Measurements from ENCODE around the gene ZNF669. TPM values are rescaled to one million over a fixed set of nuclear protein-coding genes. Genes with fewer than 3 reads are reported as not detected.

The ZNF669 gene
- total RNA-seq, 1 donor from 2014 or later, result 10.4 TPM

- intact Hi-C loops (cut with micrococcal nuclease), result loop anchor here (1.0 to 10.0 kb wide), 9 partner anchors 26 to 573 kb away; partner anchors contain the start of genes CNST, SMYD3, TFB2M and ZNF496
Observed at GRCh38 chr1:247077876-247078257, 26.3 kb downstream of the ZNF669 start.

GRCh38 chr1:247077213-247077612, 26.9 kb downstream of the ZNF669 start:
- intact Hi-C loops (cut with micrococcal nuclease), result loop anchor here (5.0 to 10.0 kb wide), 3 partner anchors 322 to 572 kb away; partner anchors contain the start of genes CNST, SMYD3 and TFB2M

- intact Hi-C loops (cut with micrococcal nuclease), result loop anchor here (10.0 kb wide), 2 partner anchors 316 to 566 kb away; partner anchors contain the start of gene SMYD3
Observed at GRCh38 chr1:247070645-247071044, 33.5 kb downstream of the ZNF669 start.

GRCh38 chr1:247064304-247064703, 39.9 kb downstream of the ZNF669 start:
- intact Hi-C loops (cut with micrococcal nuclease), result no loop called here

GRCh38 chr1:247060771-247061170, 43.4 kb downstream of the ZNF669 start:
- intact Hi-C loops (cut with micrococcal nuclease), result no loop called here

- intact Hi-C loops (cut with micrococcal nuclease), result no loop called here
Observed at GRCh38 chr1:247056071-247056470, 48.1 kb downstream of the ZNF669 start.

GRCh38 chr1:247054992-247055415, 49.2 kb downstream of the ZNF669 start:
- intact Hi-C loops (cut with micrococcal nuclease), result no loop called here

Other genes with a start within 250 kb of the ZNF669 start
- gene AHCTF1, start 172.4 kb downstream of the ZNF669 start, total RNA-seq, result 38.2 and 41.0 TPM in 2 replicates
- 0.17 TPM in 1 of 2 replicates, not detected in the other for gene ZNF695, start 96.3 kb downstream of the ZNF669 start, total RNA-seq
- gene ZNF670, start 25.5 kb downstream of the ZNF669 start, total RNA-seq, result 1.1 and 1.3 TPM in 2 replicates
- gene ZNF124, start 67.7 kb upstream of the ZNF669 start, total RNA-seq, result 14.1 and 16.4 TPM in 2 replicates
- gene VN1R5, start 151.7 kb upstream of the ZNF669 start, total RNA-seq, result not detected in 2 replicates
- 6.1 and 7.2 TPM in 2 replicates for gene ZNF496, start 227.5 kb upstream of the ZNF669 start, total RNA-seq